H9 (cell line): ENCODE measurements around the gene EGLN1. TPM values are rescaled to one million over a fixed set of nuclear protein-coding genes. Genes with fewer than 3 reads are reported as not detected.
A peak's percentile ranks its signal among the peaks of the same experiment; 100 is the strongest.

Source experiments
- DNase-seq: peaks from one replicate; pipeline ENCODE4 v3.0.0-alpha.2; 2017
- H2AFZ ChIP-seq: one replicate; pipeline ENCODE4 v1.6.1; 2013; ENCODE audit warnings: mild to moderate bottlenecking, low read length, control low read depth, moderate library complexity
- H2AK5ac ChIP-seq: 2 replicates; pipeline ENCODE4 v1.6.1; 2013; ENCODE audit warnings: low read length, control low read depth, mixed read lengths; ENCODE audit not compliant: insufficient read length
- H2BK120ac ChIP-seq: one replicate; pipeline ENCODE4 v1.6.1; 2013; ENCODE audit warnings: low read depth, mild to moderate bottlenecking, low read length, control low read depth, inconsistent platforms; ENCODE audit not compliant: poor library complexity, severe bottlenecking
- H2BK12ac ChIP-seq: 2 replicates; pipeline ENCODE4 v1.6.1; 2013; ENCODE audit warnings: low read length, control low read depth, mixed read lengths, low read depth; ENCODE audit not compliant: insufficient read length
- H2BK15ac ChIP-seq: 2 replicates; pipeline ENCODE4 v1.6.1; 2013; ENCODE audit warnings: low read depth, low read length, control low read depth
- H2BK20ac ChIP-seq: one replicate; pipeline ENCODE4 v1.6.1; 2013; ENCODE audit warnings: low read depth, mild to moderate bottlenecking, low read length, control low read depth, inconsistent platforms; ENCODE audit not compliant: poor library complexity, severe bottlenecking
- H2BK5ac ChIP-seq: 2 replicates; pipeline ENCODE4 v1.6.1; 2013; ENCODE audit warnings: low read length, control low read depth, mixed read lengths; ENCODE audit not compliant: insufficient read length
- H3K14ac ChIP-seq: 2 replicates; pipeline ENCODE4 v1.6.1; 2013; ENCODE audit warnings: low read length, control low read depth; ENCODE audit not compliant: insufficient read depth
- H3K18ac ChIP-seq: 2 replicates; pipeline ENCODE4 v1.6.1; 2013; ENCODE audit warnings: low read depth, mild to moderate bottlenecking, mixed read lengths, low read length, control low read depth; ENCODE audit not compliant: insufficient read length
- H3K23ac ChIP-seq: 2 replicates; pipeline ENCODE4 v1.6.1; 2013; ENCODE audit warnings: low read length, control low read depth, mixed read lengths, low read depth; ENCODE audit not compliant: insufficient read length
- H3K23me2 ChIP-seq: 2 replicates; pipeline ENCODE4 v1.6.1; 2013; ENCODE audit warnings: low read depth, mild to moderate bottlenecking, mixed read lengths, low read length, control low read depth; ENCODE audit not compliant: insufficient read length, poor library complexity, severe bottlenecking
- H3K27ac ChIP-seq: 2 replicates; pipeline ENCODE4 v1.5.1; 2013; ENCODE audit warnings: low read length, control low read depth, mixed read lengths, low read depth; ENCODE audit not compliant: insufficient read length
- H3K27me3 ChIP-seq: 2 replicates; pipeline ENCODE4 v1.6.1; 2013; ENCODE audit warnings: low read length, control low read depth, inconsistent platforms; ENCODE audit not compliant: insufficient read depth
- H3K4ac ChIP-seq: 2 replicates; pipeline ENCODE4 v1.6.1; 2013; ENCODE audit warnings: low read depth, mild to moderate bottlenecking, control low read depth, inconsistent platforms, low read length, moderate library complexity
- H3K4me1 ChIP-seq: 2 replicates; pipeline ENCODE4 v1.6.1; 2013; ENCODE audit warnings: low read length, control low read depth, inconsistent platforms; ENCODE audit not compliant: insufficient read depth
- H3K4me2 ChIP-seq: 2 replicates; pipeline ENCODE4 v1.6.1; 2013; ENCODE audit warnings: low read length, control low read depth, mixed read lengths; ENCODE audit not compliant: insufficient read length, insufficient read depth
- H3K56ac ChIP-seq: 2 replicates; pipeline ENCODE4 v1.6.1; 2013; ENCODE audit warnings: low read depth, mild to moderate bottlenecking, mixed read lengths, low read length, control low read depth; ENCODE audit not compliant: insufficient read length
- H3K79me1 ChIP-seq: 2 replicates; pipeline ENCODE4 v1.6.1; 2013; ENCODE audit warnings: low read depth, mild to moderate bottlenecking, moderate library complexity, low read length, control low read depth, inconsistent platforms; ENCODE audit not compliant: insufficient read depth, poor library complexity, severe bottlenecking
- H3K79me2 ChIP-seq: 2 replicates; pipeline ENCODE4 v1.6.1; 2013; ENCODE audit warnings: low read length, control low read depth, inconsistent platforms; ENCODE audit not compliant: insufficient read depth
- H3K9ac ChIP-seq: 2 replicates; pipeline ENCODE4 v1.6.1; 2013; ENCODE audit warnings: low read length, control low read depth, mixed read lengths; ENCODE audit not compliant: insufficient read length; ENCODE audit errors: extremely low read depth
- H3K9me3 ChIP-seq: one replicate; pipeline ENCODE4 v1.6.1; 2013; ENCODE audit warnings: low read depth, low read length, inconsistent platforms; ENCODE audit not compliant: control insufficient read depth
- H3T11ph ChIP-seq: one replicate; pipeline ENCODE4 v1.6.1; 2013; ENCODE audit warnings: mild to moderate bottlenecking, low read length, control low read depth, inconsistent platforms
- H4K20me1 ChIP-seq: one replicate; pipeline ENCODE4 v1.6.1; 2013; ENCODE audit not compliant: control insufficient read depth, insufficient read length, insufficient read depth
- H4K5ac ChIP-seq: 2 replicates; pipeline ENCODE4 v1.6.1; 2013; ENCODE audit warnings: low read depth, mild to moderate bottlenecking, mixed read lengths, low read length, control low read depth; ENCODE audit not compliant: insufficient read length
- H4K8ac ChIP-seq: replicated peaks from 2 replicates; pipeline ENCODE4 v1.6.1; 2013; ENCODE audit warnings: low read length, control low read depth, mixed read lengths, low read depth; ENCODE audit not compliant: insufficient read length
- H4K91ac ChIP-seq: 2 replicates; pipeline ENCODE4 v1.6.1; 2013; ENCODE audit warnings: low read depth, mild to moderate bottlenecking, moderate library complexity, mixed read lengths, low read length, control low read depth; ENCODE audit not compliant: insufficient read length
- H3K27ac Mint-ChIP-seq, 3 experiments: 2 replicates in 2 of 3; 3 replicates in 1 of 3; pipeline ENCODE4 v1.8.0; 2020 to 2021; ENCODE audit warnings: mixed read lengths in 3 of 3, mild to moderate bottlenecking in 1 of 3, moderate library complexity in 1 of 3
- H3K27me3 Mint-ChIP-seq: 2 replicates; pipeline ENCODE4 v1.8.0; 2021; ENCODE audit warnings: low read depth, mild to moderate bottlenecking, moderate library complexity, mixed read lengths
- H3K36me3 Mint-ChIP-seq, 3 experiments: 2 replicates in 2 of 3; 3 replicates in 1 of 3; pipeline ENCODE4 v1.8.0; 2020 to 2021; ENCODE audit warnings: low read depth in 3 of 3, mixed read lengths in 3 of 3; ENCODE audit not compliant: insufficient read depth in 1 of 3
- H3K4me1 Mint-ChIP-seq, 2 experiments: 2 replicates each; pipeline ENCODE4 v1.8.0; 2020; ENCODE audit warnings: mixed read lengths in 2 of 2
- H3K4me3 Mint-ChIP-seq, 2 experiments: 2 replicates in 1 of 2; 3 replicates in 1 of 2; pipeline ENCODE4 v1.8.0; 2020 to 2021; ENCODE audit warnings: mild to moderate bottlenecking in 2 of 2, mixed read lengths in 2 of 2, moderate library complexity in 1 of 2
- H3K9me3 Mint-ChIP-seq, 2 experiments: 2 replicates in 1 of 2; 3 replicates in 1 of 2; pipeline ENCODE4 v1.8.0; 2020; ENCODE audit warnings: mild to moderate bottlenecking in 2 of 2, mixed read lengths in 2 of 2, moderate library complexity in 1 of 2
- WGBS: extraction: QIAGEN DNeasy Blood & Tissue Kit; methylation state at CpG from one replicate; pipeline ENCODE4 v1.1.7; 2013; ENCODE audit warnings: missing lambda C conversion rate, low lambda C conversion rate, mixed read lengths; ENCODE audit not compliant: insufficient read length; ENCODE audit errors: extremely low coverage; 5-methylcytosine and 5-hydroxymethylcytosine counted together
- total RNA-seq: library from RNA; stranded (reverse); gene quantifications from 2 replicates; pipeline ENCODE4 v1.2.1, GENCODE V29; 2021
- TF ChIP-seq, protein P1 (sequence below): fragments of 200-600 bp; sonication (generic); conservative IDR thresholded peaks from 3 replicates; pipeline ENCODE4 v1.8.0; 2021; ENCODE audit warnings: antibody characterized with exemption, mild to moderate bottlenecking

EGLN1 gene
- total RNA-seq, 1 experiment from 2014 or later, result 8.4 TPM

DNA sequence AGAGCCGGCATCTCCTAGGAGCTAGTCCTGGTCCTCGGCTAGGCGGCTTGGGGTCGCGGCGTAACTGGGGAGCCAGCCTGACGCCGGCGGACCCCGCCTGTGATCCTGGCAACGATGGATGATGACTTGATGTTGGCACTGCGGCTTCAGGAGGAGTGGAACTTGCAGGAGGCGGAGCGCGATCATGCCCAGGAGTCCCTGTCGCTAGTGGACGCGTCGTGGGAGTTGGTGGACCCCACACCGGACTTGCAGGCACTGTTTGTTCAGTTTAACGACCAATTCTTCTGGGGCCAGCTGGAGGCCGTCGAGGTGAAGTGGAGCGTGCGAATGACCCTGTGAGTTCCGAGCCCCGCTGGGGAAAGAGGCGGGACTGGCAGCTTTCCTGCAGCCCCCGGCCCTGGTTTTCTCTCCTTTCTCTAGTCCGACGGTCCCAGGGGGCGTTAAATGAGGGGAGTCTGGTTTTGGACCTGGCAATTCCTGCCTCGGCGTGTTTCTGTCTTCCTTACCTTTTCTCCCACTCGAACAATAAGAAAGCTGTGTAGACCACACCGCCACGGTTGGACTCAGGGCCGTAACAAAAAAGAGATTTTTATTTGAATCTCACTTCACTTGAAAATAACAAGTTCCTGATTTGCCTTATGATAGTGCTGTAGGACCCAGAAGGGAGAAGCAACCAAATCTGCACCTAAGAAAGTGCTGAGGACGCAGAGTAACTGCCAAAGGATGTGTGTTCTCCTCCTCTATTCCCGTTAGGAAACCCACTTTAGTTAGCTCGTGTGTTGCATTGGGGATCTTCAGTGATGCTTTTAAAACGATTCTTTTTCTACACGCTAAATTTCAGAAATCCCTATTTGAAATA, 83.6 kb downstream of the EGLN1 start, which contains the start of gene SPRTN:
TSS of gene SPRTN (plus strand) at position 24 of the 859 bp plus-strand sequence. CDS start at position 115, 91 bp downstream.
- H3K79me1 ChIP-seq, result peaks cover 3% of the 10 kb centered on the region
- peaks cover 8% of the 10 kb centered on the region; the same call in 1 of the 2 replicates for H3K4me1 ChIP-seq
- TF ChIP-seq, protein P1, sequence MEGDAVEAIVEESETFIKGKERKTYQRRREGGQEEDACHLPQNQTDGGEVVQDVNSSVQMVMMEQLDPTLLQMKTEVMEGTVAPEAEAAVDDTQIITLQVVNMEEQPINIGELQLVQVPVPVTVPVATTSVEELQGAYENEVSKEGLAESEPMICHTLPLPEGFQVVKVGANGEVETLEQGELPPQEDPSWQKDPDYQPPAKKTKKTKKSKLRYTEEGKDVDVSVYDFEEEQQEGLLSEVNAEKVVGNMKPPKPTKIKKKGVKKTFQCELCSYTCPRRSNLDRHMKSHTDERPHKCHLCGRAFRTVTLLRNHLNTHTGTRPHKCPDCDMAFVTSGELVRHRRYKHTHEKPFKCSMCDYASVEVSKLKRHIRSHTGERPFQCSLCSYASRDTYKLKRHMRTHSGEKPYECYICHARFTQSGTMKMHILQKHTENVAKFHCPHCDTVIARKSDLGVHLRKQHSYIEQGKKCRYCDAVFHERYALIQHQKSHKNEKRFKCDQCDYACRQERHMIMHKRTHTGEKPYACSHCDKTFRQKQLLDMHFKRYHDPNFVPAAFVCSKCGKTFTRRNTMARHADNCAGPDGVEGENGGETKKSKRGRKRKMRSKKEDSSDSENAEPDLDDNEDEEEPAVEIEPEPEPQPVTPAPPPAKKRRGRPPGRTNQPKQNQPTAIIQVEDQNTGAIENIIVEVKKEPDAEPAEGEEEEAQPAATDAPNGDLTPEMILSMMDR, result no peak
- Mint-ChIP-seq H3K9me3 (peaks cover 2 to 4% of the 10 kb centered on the region in 2 experiments; a peak in 2 of 5 replicates), H3K27me3 (peaks cover 2% of the 10 kb centered on the region; the same call in 1 of the 2 replicates), H3K27ac (peak within 1 kb of the TSS; percentile 97 to 98 (median 98)), H3K4me1 (peaks cover 34 to 37% of the 10 kb centered on the region in 2 experiments), H3K4me3 (peak within 1 kb of the TSS; percentile 95 to 100), H3K36me3 (peaks cover 13 to 36% (median 24%) of the 10 kb centered on the region in 3 experiments; a peak in 6 of 7 replicates)
- H4K20me1 ChIP-seq, result no peaks in the 10 kb centered on the region
- H2BK5ac ChIP-seq, result no peak within 1 kb of the TSS
- no peak for DNase-seq
- peak within 1 kb of the TSS; percentile 33 for H2AFZ ChIP-seq
- H3K27ac ChIP-seq, result no peak within 1 kb of the TSS
- H3K23me2 ChIP-seq, result peaks cover 16% of the 10 kb centered on the region
- H4K8ac ChIP-seq, result no peak within 1 kb of the TSS
- peaks cover 14% of the 10 kb centered on the region; the same call in 1 of the 2 replicates for H3K79me2 ChIP-seq
- no peak within 1 kb of the TSS for H2BK15ac ChIP-seq
- H3K9ac ChIP-seq, result peak within 1 kb of the TSS; percentile 90
- no peak within 1 kb of the TSS for H3K56ac ChIP-seq
- no peak within 1 kb of the TSS for H4K5ac ChIP-seq
- H3K4ac ChIP-seq, result no peak within 1 kb of the TSS
- H2BK120ac ChIP-seq, result no peak within 1 kb of the TSS
- no peak within 1 kb of the TSS for H3T11ph ChIP-seq
- H3K4me2 ChIP-seq, result peak within 1 kb of the TSS; percentile 94
- no peak within 1 kb of the TSS for H2AK5ac ChIP-seq
- H2BK20ac ChIP-seq, result no peak within 1 kb of the TSS
- H3K14ac ChIP-seq, result peak within 1 kb of the TSS; percentile 30; the same call in 1 of the 2 replicates
- H4K91ac ChIP-seq, result no peak within 1 kb of the TSS
- no CpG with 5 or more reads among the region's 43 CpGs for WGBS
- H3K27me3 ChIP-seq, result no peaks in the 10 kb centered on the region
- no peaks in the 10 kb centered on the region for H3K9me3 ChIP-seq
- H2BK12ac ChIP-seq, result no peak within 1 kb of the TSS
- H3K18ac ChIP-seq, result peak within 1 kb of the TSS; percentile 47
- H3K23ac ChIP-seq, result no peak within 1 kb of the TSS
